C4-2B (cell line): ENCODE measurements around the gene APPBP2.

Experiments used
- CTCF ChIP-seq: fragments of 450-650 bp; conservative IDR thresholded peaks from 2 replicates; pipeline ENCODE4 v1.5.1; 2017; ENCODE audit warnings: mild to moderate bottlenecking
- ZFX ChIP-seq: fragments of 450-650 bp; IDR thresholded peaks from 2 replicates; pipeline ENCODE4 v1.6.1; 2017

DNA sequence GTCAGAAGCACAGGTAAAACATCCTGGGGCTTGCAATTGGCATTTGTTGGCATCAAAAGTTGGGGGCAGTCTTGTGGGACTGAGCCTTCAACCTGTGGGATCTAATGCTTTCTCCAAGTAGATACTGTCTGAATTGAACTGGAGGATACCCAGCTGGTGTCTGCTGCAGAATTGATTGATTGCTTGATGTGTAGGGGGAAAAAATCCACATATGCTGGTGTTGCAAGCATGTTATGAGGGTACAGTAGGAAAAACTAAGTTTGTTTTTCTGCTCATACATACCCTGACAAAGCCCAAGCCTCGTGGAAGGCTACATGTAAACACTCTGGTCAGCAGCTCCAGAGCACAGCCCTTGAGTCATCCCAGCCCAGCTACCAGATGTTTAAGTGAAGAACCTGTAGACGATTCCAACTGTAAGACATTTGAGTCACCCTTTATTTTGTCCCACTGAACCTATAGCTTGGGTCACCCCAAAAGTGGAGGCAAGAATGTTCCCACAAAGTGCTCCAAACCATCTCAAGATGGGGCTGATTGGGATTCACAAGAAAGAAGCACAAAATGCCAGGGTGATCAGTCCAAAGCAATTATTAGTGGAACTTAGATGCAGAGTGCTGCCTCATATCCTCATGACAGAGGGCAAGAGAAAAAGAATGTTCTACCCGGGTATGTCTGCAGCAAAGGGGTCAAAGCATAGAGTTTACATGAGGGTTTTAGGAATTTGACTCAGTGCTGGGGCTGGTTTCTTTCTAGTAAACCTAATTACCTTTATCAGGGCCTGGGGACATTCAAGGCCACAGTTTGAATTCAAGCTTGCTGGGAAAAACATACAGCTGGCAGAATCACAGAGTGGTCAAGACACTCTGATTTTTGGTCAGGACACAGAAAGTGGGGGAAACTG, 9.6 kb upstream of the APPBP2 start:
- TF ChIP-seq CTCF (no peak), ZFX (no peak)
